Inferior parietal cortex (tissue), 1 donor: Measurements from ENCODE around the gene PTPRD.
A peak's percentile ranks its signal among the peaks of the same experiment; 100 is the strongest.
"Not testable (repeated sequence)": the region's sequence is repeated elsewhere in the genome, so short reads cannot be mapped to it uniquely, and the experiment has no call there.

Source experiments
- DNase-seq: peaks from one replicate; pipeline ENCODE4 v3.0.0-alpha.2; 2016; ENCODE audit errors: extremely low spot score

PTPRD gene

DNA sequence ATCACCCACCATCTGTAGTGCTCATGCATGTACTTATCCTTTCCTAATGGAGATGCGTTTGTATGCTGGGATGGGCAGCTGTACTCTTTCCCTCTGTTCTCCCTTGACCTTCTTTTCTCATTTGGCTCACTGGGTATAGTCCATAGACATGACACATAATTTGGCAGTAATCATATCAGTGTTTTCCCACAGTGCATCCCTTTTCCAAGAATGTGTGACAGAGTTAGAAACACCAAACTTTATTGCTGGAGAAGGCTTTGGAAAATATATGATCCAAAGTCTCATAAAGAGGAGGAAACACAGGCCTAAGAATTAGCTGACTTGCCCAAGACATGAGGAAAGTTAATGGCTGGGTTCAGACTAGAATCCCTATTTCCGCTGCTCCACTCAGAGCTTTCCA is 1579.8 kb downstream of the PTPRD start:
- no peak for DNase-seq

DNA sequence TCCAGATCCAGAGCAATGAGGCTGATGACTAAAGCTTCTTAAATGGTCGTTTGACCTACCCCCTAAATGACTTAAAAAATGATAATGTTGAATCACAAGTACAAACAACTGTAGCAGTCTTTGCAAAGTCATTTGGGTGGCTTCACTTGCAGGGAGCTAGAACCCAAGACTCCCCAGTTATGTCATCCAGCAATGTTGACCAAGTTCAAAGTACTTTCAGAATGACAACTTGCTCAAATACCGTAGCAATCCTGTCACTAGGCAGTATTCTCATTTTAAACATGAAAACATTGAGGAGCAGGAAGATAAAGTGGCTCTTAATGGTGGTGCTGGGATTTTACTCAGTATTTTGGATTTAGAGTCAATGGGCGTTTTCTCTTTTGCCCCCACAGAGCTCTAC is 1596.2 kb downstream of the PTPRD start:
- DNase-seq: no peak

DNA sequence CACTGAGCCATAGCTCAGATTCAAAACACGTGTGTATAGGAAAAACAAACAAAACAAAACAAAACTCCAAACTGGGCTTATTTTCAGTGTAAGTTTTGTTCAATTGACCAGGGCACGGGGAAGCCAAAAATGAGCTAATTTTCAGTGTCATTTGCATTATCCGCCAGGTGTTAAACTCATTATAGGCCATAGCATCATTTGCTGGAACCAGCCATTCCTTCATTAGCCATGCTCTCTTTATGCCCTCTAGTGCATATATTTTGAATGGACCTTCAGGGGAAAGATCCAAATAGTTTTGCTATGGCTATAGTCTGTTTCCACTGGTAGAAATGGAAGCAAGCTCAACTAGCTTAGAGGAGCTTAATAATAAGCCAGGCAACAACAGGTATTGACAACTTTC is 1608.0 kb downstream of the PTPRD start:
- DNase-seq: peak; percentile 40

DNA sequence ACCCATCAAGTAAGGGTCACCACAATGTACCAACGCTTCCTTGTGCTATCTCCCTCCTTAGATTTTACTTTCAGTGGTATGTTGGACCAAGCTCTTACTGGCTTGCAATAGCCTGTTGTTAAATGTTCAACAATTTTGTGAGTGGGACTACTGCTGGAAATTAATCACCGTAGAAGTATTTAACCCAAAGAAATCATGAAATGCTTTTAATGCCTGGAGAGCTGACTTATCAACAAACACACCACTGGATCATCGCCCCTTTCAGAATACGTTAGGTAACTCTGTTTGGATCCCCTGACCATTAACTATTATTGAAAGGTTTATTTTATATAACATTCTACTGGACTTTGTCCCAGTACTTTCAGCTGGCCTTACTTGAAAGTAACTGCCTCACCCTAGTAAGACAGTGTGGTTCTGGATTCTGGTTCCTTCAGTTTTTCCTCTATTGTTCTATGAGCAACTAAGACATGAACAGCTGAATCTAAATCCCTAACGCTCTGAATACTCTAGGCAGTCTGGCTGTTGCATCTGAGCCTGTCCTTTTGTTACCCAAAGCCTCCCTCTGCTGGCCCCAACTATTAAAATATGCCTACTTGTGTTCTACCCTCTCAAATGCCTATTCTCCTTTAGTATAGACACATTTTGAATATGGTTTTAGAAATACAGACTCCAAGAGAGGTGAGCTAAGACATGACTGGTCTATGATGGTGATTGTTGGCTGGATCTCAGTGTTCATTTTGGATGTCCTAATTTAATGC is 1609.8 kb downstream of the PTPRD start:
- DNase-seq: peak; percentile 65

DNA sequence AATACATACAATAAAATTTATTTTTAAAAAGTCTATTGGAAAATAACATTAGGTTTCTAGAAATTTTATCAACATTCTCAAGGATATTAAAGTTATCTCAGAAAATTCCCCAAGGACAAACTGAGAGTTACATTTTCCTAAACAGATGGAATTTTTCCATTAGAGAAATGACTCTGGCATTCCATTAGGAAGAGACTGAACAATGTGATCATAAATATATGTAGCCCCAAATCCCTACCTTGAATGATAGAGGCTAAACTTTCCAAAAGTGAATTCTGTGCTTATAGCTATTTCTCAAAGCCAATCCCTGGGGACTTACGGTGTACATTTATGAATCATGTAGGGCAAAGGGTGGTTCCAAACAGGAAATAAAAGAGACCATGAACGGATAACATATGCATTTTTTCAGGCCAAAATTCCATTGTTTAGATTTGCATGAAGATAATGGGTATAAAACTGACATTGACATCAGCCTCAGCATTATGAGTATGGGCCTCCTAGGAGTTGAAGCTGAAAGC is 1632.2 kb downstream of the PTPRD start:
- DNase-seq: no peak

DNA sequence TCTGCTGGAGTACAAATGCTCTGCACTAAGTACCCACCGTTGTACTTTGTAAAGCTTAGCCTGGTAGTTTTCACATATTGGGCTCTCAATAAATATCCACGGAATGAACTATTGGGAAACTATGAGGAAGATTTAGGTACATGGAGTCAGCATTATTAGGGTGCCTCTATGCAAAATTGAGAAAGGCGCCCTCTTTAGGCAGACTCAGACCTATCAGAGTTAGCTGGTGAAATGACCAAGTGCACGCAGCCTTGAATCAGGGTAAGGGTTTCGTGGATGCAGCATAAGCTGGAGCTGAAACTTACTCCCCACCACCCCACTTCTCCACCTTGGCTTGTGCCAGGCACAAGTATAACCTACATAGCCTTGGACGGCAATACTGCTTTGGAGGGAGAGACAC is 1634.5 kb downstream of the PTPRD start:
- no peak for DNase-seq

DNA sequence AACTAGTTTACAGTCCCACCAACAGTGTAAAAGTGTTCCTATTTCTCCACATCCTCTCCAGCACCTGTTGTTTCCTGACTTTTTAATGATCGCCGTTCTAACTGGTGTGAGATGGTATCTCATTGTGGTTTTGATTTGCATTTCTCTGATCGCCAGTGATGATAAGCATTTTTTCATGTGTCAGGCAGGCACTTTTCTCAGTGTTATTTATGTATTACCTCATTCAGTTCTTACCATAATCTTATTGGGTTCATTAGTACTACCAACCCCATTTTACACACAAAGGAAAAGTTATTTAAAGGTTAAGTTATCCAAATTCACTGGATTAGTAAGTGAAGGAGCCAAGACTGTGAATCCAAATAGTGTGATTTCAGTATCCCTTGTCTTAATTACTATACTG is 1644.5 kb downstream of the PTPRD start:
- DNase-seq: not testable (repeated sequence)

DNA sequence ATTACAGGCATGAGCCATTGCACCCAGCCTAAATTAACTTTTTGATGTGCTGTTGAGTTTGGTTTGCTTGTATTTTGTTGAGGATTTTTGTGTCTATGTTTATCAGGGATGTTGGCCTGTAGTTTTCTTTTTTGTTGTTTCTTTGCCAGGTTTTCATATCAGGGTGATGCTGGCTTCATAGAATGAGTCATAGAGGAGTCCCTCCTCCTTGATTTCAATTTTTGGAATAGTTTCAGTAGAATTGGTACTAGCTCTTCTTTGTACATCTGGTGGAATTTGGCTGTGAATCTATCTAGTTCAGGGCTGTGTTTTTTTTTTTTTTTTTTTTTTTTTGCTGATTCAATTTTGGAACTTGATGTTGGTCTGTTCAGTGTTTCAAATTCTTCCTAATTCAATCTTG is 1648.9 kb downstream of the PTPRD start:
- peak; percentile 58 for DNase-seq

DNA sequence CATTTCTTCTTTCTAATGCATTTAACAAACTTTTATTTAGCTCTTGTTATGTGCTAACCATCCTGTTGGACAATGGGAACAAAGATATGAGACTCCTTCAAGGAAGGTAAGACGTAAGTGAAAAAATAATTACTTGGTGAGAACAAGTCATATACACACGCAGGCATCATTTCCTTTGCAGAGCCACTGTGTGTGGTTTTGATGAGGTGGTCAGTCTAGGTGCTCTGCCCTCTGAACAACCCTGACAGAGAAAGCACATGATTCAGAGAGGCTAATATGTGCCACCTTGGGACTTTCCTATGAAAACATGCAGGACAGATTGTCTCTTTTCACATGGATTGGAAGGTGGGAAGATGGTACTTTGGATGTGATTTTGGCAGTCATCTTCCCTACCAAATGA is 1650.7 kb downstream of the PTPRD start:
- DNase-seq: no peak

DNA sequence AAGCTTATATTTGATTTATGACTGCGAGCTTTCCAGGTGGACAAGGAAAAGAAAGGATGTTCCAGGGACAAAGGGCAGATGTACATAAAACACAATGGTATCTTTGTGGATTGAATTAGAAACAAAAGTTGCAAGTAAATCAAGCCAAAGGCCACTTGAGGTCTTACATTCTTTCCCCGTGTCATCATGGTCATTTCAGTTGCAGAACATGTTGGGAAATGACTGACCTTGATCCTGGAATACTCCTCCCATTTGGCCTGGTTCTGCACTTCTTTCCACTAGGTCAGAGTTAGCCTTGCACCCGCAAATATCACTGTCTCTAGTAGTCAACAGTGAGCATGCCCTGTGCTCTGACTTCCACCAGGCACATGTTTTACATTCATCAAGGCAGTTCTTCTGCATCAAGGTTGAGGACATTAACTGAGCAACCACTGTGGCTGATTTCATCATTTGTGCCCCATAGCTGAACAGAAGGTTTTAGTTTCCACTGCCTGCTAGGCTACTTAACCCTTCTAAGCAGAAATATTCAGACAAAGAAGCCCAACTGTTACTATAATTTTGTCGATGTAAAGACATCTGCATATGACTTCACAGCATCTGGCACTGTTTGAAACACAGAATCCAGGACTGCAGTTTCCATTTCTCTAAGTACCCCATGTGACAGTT is 1651.5 kb downstream of the PTPRD start:
- no peak for DNase-seq

DNA sequence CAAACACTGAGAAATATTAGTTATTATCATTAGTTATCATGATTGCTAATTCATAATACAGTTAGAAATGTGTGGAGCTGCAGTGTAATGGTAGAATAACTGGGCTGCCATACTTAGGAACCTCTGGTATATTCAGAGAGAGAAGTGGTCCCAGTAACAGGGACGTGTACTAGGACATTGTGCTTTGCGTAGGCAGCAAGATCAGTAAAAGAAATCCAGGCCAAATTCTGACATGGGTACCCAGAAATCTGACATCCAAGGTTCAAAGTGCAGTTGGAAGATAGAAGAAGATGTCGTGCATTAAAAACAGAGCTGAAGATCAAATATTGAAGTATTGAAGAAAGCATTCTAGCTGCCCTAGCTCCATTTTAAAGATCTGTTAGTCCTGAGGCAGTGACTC is 1652.5 kb downstream of the PTPRD start:
- no peak for DNase-seq

DNA sequence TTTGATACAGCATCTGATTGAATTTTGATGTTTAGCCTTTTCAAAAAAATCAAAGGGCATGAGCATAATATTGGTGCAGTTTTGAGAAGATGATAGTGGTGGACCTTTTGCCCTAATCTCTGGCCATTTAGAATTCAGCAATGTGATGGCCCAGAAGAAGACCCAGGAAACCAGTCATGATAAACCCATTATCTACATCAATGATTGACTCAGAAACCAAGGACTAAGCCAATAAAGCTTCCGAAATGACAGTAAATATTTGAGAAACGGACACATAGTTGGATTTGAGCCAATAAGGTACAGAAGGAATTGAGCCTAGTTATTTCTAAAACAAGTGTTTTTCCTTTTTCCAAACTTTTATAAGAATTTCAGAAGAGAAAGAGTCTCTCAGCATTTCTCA is 1654.4 kb downstream of the PTPRD start:
- DNase-seq: no peak

DNA sequence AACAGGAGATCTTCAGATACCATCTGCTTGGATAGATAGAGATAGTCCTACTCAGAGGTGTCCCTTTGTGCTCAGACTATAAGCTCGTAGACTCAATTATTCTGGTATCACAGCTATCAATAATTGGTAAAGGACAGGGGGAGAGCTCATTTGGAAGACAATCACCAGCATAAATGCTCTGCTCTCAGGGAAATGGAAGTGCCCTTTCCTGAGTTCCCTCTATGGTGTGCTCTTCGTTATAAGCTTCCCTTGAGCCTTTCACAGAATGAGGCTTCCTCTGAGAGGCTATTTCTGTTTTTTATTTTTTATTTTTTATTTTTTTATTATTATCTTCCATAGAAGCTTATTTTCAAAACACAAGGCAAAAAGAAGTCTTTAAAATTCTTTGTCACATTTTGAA is 1657.5 kb downstream of the PTPRD start:
- no peak for DNase-seq

DNA sequence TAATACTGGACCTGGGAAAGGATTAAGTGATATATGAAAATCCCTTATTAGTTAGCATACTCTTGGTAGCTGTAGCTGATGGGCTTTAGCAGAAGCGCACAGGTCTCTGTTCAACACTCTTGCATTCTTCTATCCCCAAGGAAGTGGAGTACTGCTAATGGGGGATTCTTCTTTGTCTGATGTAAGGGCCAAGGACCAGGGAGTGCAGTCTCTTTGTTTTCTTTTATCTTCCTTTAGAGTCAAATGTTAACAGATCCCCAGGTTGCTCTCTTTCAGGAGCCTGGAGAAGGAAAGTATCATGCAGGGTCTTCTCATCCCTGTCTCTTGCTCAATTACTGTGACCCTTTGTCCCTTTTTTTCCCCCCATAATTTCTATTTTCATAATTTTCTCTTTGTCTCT is 1666.3 kb downstream of the PTPRD start:
- no peak for DNase-seq

DNA sequence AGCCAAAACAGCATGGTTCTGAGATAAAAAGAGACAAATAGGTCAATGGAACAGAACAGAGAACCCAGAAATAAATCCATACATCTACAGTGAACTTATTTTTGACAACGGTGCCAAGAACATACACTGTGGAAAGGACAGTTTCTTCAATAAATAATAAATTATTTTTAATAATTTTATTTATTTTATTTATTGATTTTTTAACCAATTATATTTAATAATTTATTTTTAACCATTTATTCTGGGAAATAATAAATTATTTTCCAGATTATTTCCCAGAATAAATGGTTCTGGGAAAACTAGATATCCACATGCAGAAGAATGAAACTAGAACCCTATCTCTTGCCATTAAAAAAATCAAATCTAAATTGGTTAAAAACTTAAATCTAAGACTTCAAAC is 1669.4 kb downstream of the PTPRD start:
- no peak for DNase-seq

DNA sequence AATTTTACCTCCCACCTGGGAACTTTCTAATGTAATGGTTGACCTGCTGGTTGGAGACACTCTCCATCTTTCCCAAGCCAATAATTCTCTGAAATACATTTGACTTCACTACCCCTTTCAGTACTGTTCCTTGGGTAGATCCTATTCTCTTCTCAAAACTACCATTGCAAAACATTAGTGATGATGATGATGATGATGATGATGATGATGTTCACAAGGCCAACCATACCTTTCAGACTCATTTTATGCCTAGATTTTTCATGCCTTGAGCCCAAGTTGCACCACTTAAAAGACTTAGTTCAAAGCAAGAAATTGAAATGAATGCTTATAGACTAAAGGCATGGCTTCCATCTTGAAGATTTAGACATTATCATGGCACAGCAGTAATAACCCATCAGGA is 1672.2 kb downstream of the PTPRD start:
- no peak for DNase-seq

DNA sequence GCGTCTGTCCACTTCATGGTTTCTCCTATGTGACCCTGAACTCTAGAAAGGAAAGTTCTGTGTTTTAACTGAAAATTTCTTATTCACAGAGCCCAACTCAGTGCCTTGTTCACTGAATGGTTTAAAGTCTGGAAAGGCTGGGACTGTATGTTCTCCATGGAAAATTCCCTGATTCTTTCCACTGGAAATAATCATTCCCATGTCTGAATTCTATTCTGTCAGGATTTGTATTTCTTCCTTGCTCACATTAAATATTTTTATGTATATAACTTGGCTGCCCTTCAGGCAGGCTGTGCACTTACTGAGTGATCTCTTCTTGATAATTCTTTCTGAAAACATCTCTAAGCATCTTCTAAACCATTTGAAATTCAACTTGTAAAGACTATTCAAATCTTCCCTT is 1686.3 kb downstream of the PTPRD start:
- DNase-seq: no peak

DNA sequence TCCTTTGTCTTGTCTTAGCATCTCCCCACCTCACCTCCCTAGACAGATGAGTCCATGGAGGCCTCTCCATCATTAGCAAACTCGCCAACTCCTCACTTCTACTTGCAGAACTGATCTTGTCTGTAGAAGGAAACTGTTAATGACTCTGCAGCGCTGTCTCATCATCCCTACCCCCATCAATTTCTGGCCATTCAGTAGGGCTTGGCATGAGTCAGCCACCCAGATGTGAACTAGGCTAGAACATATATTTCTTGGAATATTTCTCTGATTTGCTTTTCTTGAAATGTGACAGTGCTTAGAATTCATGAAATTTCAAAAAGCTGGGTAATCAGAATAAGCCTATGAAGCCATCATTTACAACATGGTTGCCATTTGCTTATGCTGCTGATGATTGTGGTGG is 1688.2 kb downstream of the PTPRD start:
- no peak for DNase-seq

DNA sequence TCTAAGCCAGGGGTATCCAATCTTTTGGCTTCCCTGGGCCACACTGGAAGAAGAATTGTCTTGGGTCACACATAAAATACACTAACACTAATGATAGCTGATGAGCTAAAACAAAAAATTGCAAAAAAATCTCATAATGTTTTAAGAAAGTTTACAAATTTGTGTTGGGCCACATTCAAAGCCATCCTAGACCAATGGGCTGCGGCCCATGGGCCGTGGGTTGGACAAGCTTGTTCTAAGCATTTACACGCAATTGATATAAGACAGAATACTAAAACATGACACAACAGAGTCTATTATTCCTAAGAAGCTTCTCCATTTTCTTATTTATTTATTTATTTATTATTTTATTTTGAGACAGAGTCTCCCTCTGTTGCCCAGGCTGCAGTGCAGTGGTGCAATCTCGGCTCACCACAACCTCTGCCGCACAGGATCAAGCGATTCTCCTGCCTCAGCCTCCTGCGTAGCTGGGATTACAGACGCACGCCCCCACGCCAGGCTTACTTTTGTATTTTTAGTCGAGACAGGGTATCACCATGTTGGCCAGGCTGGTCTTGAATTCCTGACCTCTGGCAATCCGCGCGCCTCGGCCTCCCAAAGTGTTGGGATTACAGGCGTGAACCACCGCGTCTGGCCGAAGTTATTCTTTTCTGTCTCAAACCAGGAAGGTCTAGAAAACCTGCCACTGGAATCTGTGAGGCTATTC is 1692.2 kb downstream of the PTPRD start:
- DNase-seq: not testable (repeated sequence)

DNA sequence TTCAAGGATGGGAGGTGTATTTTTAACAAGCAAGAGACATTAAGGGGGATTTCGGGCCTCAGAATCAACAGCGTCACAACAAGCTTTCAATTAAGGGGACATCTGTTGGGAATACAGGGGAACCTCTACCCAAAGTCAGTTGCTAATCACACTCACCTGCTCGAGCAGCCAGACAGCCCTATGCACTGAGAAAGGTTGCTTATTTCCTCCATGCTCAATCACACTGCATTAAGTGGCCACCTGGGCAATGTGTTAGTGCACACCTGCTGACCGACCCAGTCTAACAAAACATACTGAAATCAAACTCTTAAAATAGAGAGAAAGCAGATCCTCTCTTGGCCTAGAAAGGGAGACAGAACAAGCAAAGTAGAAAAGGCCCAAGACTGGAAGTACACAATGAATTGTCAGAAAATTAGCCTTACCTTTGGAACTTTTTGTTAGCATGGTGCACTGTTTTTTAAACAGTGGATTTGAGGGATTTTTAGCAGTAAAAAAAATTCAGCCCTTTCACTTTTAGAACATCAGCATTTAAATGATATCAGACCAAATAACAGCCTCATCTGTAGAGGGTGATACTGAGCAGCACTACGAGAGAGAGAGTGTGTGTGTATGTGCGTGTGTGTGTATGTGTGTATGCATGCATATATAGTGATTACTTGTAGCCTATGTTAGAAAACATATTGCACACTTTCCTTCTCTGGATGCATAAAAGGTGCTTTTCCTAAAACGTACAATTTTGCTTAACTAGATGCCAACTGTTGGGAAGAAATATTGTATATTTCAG is 1694.7 kb downstream of the PTPRD start:
- no peak for DNase-seq

DNA sequence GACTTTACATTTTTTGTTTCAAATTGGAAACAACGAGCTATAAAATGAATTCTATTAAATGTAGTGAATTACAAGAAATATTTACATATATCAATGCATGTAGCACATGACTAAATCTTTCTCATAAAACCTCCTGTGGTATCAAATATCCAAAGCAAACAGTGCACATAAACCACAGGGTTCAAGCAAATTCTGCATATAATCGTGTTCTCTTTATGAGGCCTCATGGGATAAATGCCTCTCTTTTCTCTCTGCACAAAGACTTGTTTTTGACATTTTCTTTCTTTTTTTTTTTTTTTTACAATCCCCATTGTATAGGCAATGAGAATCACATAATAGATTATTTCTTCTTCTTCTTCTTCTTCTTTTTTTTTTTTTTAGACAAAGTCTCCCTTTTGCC is 1696.0 kb downstream of the PTPRD start:
- no peak for DNase-seq

DNA sequence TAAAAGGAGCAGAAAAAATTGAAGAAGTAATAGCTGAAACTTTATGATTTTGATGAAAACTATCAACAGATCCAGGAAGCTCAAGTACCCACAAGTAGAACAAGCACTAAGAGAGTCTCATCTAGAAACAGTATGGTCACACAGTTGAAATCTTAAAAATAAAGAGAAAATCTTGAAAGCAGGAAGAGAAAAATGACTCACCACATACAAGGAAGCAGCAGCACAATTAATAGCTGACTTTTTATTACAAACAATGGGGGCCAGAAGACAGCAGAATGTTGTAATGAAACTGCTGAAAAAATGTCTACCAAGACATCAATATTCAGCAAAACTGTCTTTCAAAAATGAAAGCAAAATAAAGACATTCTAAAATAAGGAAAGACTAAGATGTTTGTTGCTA is 1704.9 kb downstream of the PTPRD start:
- DNase-seq: no peak
